HepG2 (cell line): ENCODE data around the gene COPZ2. TPM values are rescaled to one million over a fixed set of nuclear protein-coding genes. Genes with fewer than 3 reads are reported as not detected.

Source experiments
- CREBL2 ChIP-seq: sonication (generic); formaldehyde crosslinking; IDR thresholded peaks from 2 replicates; pipeline ENCODE4 v1.8.1; 2023; ENCODE audit warnings: missing genetic modification reagents, mild to moderate bottlenecking, borderline replicate concordance
- FOXK1 ChIP-seq: sonication (generic); formaldehyde crosslinking; IDR thresholded peaks from 2 replicates; pipeline ENCODE4 v1.4.0; 2020; ENCODE audit warnings: low read depth, missing genetic modification reagents, borderline replicate concordance
- FOXP4 ChIP-seq: sonication (generic); formaldehyde crosslinking; IDR thresholded peaks from 2 replicates; pipeline ENCODE4 v1.4.0; 2020; ENCODE audit warnings: missing genetic modification reagents
- HNRNPUL1 ChIP-seq: fragments of 200-400 bp; formaldehyde crosslinking; IDR thresholded peaks from 2 replicates; pipeline ENCODE4 v1.6.1; 2017; ENCODE audit warnings: low read depth, mild to moderate bottlenecking, low read length, moderate library complexity
- MAX ChIP-seq: IDR thresholded peaks from 2 replicates; pipeline ENCODE4 v1.6.1; 2012; ENCODE audit warnings: inconsistent platforms
- MED1 ChIP-seq: sonication (generic); formaldehyde crosslinking; IDR thresholded peaks from 2 replicates; pipeline ENCODE4 v1.4.0; 2020; ENCODE audit warnings: missing genetic modification reagents
- SKI ChIP-seq: fragments of 450-650 bp; IDR thresholded peaks from one replicate; pipeline ENCODE4 v1.6.1; 2018; ENCODE audit warnings: mild to moderate bottlenecking; ENCODE audit not compliant: partially characterized antibody
- SMYD3 ChIP-seq: sonication (generic); formaldehyde crosslinking; IDR thresholded peaks from 2 replicates; pipeline ENCODE4 v1.8.1; 2023; ENCODE audit warnings: mild to moderate bottlenecking, missing genetic modification reagents
- ZBTB3 ChIP-seq: sonication (generic); formaldehyde crosslinking; IDR thresholded peaks from 2 replicates; pipeline ENCODE4 v1.4.0; 2020; ENCODE audit warnings: low read depth, mild to moderate bottlenecking, moderate library complexity, missing genetic modification reagents, borderline replicate concordance
- ZMAT3 ChIP-seq: sonication (generic); formaldehyde crosslinking; conservative IDR thresholded peaks from 2 replicates; pipeline ENCODE4 v1.7.0; 2021; ENCODE audit warnings: missing genetic modification reagents
- ZNF281 ChIP-seq: sonication (generic); formaldehyde crosslinking; IDR thresholded peaks from 2 replicates; pipeline ENCODE4 v1.4.0; 2020; ENCODE audit warnings: missing genetic modification reagents, borderline replicate concordance
- ZNF414 ChIP-seq: sonication (generic); formaldehyde crosslinking; IDR thresholded peaks from 2 replicates; pipeline ENCODE4 v1.5.0; 2020; ENCODE audit warnings: missing genetic modification reagents
- ZNF580 ChIP-seq: IDR thresholded peaks from 2 replicates; pipeline ENCODE4 v1.6.1; 2016; ENCODE audit warnings: low read depth, borderline replicate concordance
- polyA plus RNA-seq, 8 experiments: library from polyadenylated mRNA; depleted of rRNA in 3 of 8; stranded (reverse) in 7 of 8; unstranded in 1 of 8; fragments of >200 nt; fragmentation: Illumina TruSeq in 4 of 8; extraction: Trizol in 4 of 8; gene quantifications; 2 replicates each; pipeline versions ENCODE4 v1.2.1 to v1.2.3, GENCODE V29; 2011 to 2016; ENCODE audit warnings: low read depth in 4 of 8, missing spikeins in 1 of 8, mixed read lengths in 1 of 8; ENCODE audit not compliant: insufficient read depth in 1 of 8
- total RNA-seq, 5 experiments: library from RNA; depleted of rRNA; stranded (reverse); fragments of >200 nt; fragmentation: Illumina TruSeq; extraction: Trizol; gene quantifications; 2 replicates each; pipeline ENCODE4 v1.2.3, GENCODE V29; 2016; ENCODE audit warnings: low read depth in 1 of 5
- TF ChIP-seq, protein P1 (sequence below): sonication (generic); formaldehyde crosslinking; conservative IDR thresholded peaks from 2 replicates; pipeline ENCODE4 v1.4.0; 2020; ENCODE audit warnings: mild to moderate bottlenecking, missing genetic modification reagents, moderate library complexity
- TF ChIP-seq, protein P2 (sequence below): sonication (generic); formaldehyde crosslinking; conservative IDR thresholded peaks from 2 replicates; pipeline ENCODE4 v1.4.0; 2020; ENCODE audit warnings: missing genetic modification reagents

COPZ2 gene
- total and polyA plus RNA-seq, 2 of the 13 experiments (the other 11 are each of a cell fraction or from before 2014, with no cell fraction given), result 0.61 to 1.5 TPM

DNA sequence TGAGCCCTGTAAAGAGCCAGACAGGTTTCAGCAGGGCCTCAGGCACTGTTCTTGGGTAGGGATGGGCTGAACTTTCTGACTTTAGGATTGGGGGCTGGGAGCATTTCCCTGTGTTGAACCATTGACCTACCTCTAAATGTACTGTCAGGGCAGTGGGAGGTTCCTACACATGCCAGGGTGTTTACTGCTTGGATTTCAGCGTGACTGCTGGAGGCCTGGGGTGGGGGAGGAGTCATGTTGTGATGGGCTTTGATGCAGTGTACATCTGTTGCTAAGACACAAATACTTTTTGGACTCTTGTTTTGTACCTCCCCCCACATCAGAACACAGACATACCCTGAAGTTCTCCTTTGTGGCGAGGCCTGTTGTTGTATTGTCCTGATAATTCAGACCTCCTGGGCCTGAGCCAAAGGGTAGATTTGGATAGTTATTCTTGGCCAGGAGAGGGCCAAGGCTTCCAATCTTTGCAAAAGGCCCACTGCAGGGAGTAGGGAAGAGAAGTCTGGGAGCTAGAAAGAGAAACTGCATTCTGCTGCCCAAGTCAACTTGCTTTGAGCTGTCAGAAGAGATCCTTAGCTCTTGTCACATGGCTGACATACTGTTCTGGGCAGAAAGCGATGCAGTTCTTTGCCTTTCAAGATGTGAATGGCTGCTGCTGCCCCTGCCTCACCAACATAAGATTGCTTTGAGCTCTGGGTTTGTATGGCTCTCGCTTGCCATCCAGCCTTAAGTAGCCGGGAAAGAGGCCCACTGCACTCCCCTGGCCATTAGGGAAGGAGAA, 14.3 kb upstream of the COPZ2 start (continued):
- peak; percentile 82 for TF ChIP-seq FOXP4 (CRISPR knock-in tag)
- TF ChIP-seq, protein P1, sequence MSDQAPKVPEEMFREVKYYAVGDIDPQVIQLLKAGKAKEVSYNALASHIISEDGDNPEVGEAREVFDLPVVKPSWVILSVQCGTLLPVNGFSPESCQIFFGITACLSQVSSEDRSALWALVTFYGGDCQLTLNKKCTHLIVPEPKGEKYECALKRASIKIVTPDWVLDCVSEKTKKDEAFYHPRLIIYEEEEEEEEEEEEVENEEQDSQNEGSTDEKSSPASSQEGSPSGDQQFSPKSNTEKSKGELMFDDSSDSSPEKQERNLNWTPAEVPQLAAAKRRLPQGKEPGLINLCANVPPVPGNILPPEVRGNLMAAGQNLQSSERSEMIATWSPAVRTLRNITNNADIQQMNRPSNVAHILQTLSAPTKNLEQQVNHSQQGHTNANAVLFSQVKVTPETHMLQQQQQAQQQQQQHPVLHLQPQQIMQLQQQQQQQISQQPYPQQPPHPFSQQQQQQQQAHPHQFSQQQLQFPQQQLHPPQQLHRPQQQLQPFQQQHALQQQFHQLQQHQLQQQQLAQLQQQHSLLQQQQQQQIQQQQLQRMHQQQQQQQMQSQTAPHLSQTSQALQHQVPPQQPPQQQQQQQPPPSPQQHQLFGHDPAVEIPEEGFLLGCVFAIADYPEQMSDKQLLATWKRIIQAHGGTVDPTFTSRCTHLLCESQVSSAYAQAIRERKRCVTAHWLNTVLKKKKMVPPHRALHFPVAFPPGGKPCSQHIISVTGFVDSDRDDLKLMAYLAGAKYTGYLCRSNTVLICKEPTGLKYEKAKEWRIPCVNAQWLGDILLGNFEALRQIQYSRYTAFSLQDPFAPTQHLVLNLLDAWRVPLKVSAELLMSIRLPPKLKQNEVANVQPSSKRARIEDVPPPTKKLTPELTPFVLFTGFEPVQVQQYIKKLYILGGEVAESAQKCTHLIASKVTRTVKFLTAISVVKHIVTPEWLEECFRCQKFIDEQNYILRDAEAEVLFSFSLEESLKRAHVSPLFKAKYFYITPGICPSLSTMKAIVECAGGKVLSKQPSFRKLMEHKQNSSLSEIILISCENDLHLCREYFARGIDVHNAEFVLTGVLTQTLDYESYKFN (CRISPR knock-in tag), result peak; percentile 53; the same call in 1 of the 2 replicates
- 0 out of 2 replicates have a peak, but pooled peaks have one; percentile 33 for TF ChIP-seq SMYD3 (CRISPR knock-in tag)
- peak; percentile 79 for TF ChIP-seq MAX
- TF ChIP-seq CREBL2, result no peak
- TF ChIP-seq ZNF414 (CRISPR knock-in tag), result peak; percentile 77; the same call in 1 of the 2 replicates
- TF ChIP-seq SKI, result peak; percentile 15
- TF ChIP-seq FOXK1 (CRISPR knock-in tag), result peak; percentile 73; the same call in 1 of the 2 replicates
- TF ChIP-seq HNRNPUL1, result no peak
- TF ChIP-seq ZNF580, result no peak
- TF ChIP-seq, protein P2, sequence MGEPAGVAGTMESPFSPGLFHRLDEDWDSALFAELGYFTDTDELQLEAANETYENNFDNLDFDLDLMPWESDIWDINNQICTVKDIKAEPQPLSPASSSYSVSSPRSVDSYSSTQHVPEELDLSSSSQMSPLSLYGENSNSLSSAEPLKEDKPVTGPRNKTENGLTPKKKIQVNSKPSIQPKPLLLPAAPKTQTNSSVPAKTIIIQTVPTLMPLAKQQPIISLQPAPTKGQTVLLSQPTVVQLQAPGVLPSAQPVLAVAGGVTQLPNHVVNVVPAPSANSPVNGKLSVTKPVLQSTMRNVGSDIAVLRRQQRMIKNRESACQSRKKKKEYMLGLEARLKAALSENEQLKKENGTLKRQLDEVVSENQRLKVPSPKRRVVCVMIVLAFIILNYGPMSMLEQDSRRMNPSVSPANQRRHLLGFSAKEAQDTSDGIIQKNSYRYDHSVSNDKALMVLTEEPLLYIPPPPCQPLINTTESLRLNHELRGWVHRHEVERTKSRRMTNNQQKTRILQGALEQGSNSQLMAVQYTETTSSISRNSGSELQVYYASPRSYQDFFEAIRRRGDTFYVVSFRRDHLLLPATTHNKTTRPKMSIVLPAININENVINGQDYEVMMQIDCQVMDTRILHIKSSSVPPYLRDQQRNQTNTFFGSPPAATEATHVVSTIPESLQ, result no peak
- peak; percentile 45; the same call in 1 of the 2 replicates for TF ChIP-seq MED1
- TF ChIP-seq ZNF281, result peak; percentile 91
- TF ChIP-seq ZBTB3 (CRISPR knock-in tag), result no peak
- 0 out of 2 replicates have a peak, but pooled peaks have one; percentile 51 for TF ChIP-seq ZMAT3 (CRISPR knock-in tag)
